NCI-H460 (cell line): ENCODE data around the gene EMX1. TPM values are rescaled to one million over a fixed set of nuclear protein-coding genes. Genes with fewer than 3 reads are reported as not detected.
A peak's percentile ranks its signal among the peaks of the same experiment; 100 is the strongest.

Experiments used
- DNase-seq: peaks from one replicate; pipeline ENCODE4 v3.0.0-alpha.2; 2016; ENCODE audit warnings: low read depth; ENCODE audit errors: extremely low read depth
- total RNA-seq: library from RNA; depleted of rRNA; stranded (reverse); fragments of >200 nt; shearing (Covaris generic); gene quantifications from 2 replicates; pipeline ENCODE4 v1.2.3, GENCODE V29; 2014

Gene EMX1
- total RNA-seq, 1 experiment from 2014 or later: not detected

GRCh38 chr2:72956050-72956395 is 38.7 kb downstream of the EMX1 start:
- DNase-seq: no peak

- DNase-seq: no peak
Observed at GRCh38 chr2:72956936-72957335, 39.6 kb downstream of the EMX1 start.

GRCh38 chr2:72958542-72959385 is 41.4 kb downstream of the EMX1 start:
- no peak for DNase-seq

- no peak for DNase-seq
Observed at GRCh38 chr2:72959554-72959953, 42.2 kb downstream of the EMX1 start.

- DNase-seq: no peak
Observed at GRCh38 chr2:72959995-72960981, 43.0 kb downstream of the EMX1 start.

- DNase-seq: no peak
Observed at GRCh38 chr2:72961036-72961720, 43.9 kb downstream of the EMX1 start.

- no peak for DNase-seq
Observed at GRCh38 chr2:72961853-72962468, 44.6 kb downstream of the EMX1 start.

- no peak for DNase-seq
Observed at GRCh38 chr2:72962911-72963310, 45.6 kb downstream of the EMX1 start.

- no peak for DNase-seq
Observed at GRCh38 chr2:72963423-72964145, 46.3 kb downstream of the EMX1 start.

GRCh38 chr2:72964146-72964525 is 46.8 kb downstream of the EMX1 start:
- DNase-seq: no peak

- DNase-seq: no peak
Observed at GRCh38 chr2:72965016-72965415, 47.7 kb downstream of the EMX1 start.

GRCh38 chr2:72965770-72966450 is 48.6 kb downstream of the EMX1 start:
- DNase-seq: no peak

- no peak for DNase-seq
Observed at GRCh38 chr2:72968286-72968685, 51.0 kb downstream of the EMX1 start.

GRCh38 chr2:72969706-72970105 is 52.4 kb downstream of the EMX1 start:
- no peak for DNase-seq

GRCh38 chr2:72971036-72971435 is 53.7 kb downstream of the EMX1 start:
- DNase-seq: no peak

GRCh38 chr2:72972352-72973136 is 55.2 kb downstream of the EMX1 start:
- no peak for DNase-seq

- DNase-seq: no peak
Observed at GRCh38 chr2:72973137-72973535, 55.8 kb downstream of the EMX1 start.

GRCh38 chr2:72973566-72974435 is 56.5 kb downstream of the EMX1 start:
- DNase-seq: peak; percentile 50
